Smooth muscle cell (in vitro differentiated cells): Measurements from ENCODE around the gene TEX52. TPM values are rescaled to one million over a fixed set of nuclear protein-coding genes. Genes with fewer than 3 reads are reported as not detected.

ENCODE experiments used
- DNase-seq: peaks from one replicate; lab custom pipeline; 2025; ENCODE audit not compliant: unreplicated experiment; lab: John Stamatoyannopoulos, UW
- H2AFZ ChIP-seq: fragments of 200-600 bp; sonication (generic); 2 replicates; pipeline ENCODE4 v1.6.0; 2016; ENCODE audit warnings: antibody characterized with exemption, low read depth, mild to moderate bottlenecking
- H3F3A ChIP-seq: fragments of 200-600 bp; sonication (generic); 2 replicates; pipeline ENCODE4 v1.6.0; 2017; ENCODE audit warnings: antibody characterized with exemption, low read depth
- H3K27ac ChIP-seq: fragments of 200-600 bp; sonication (generic); 2 replicates; pipeline ENCODE4 v1.5.1; 2016; ENCODE audit warnings: low read depth, mild to moderate bottlenecking
- H3K27me3 ChIP-seq: fragments of 200-600 bp; sonication (generic); 2 replicates; pipeline ENCODE4 v1.6.1; 2016; ENCODE audit warnings: low read depth, mild to moderate bottlenecking
- H3K36me3 ChIP-seq: fragments of 200-600 bp; sonication (generic); 2 replicates; pipeline ENCODE4 v1.5.1; 2016; ENCODE audit warnings: low read depth
- H3K4me1 ChIP-seq: fragments of 200-600 bp; sonication (generic); 2 replicates; pipeline ENCODE4 v1.5.1; 2016; ENCODE audit warnings: low read depth
- H3K4me2 ChIP-seq: fragments of 200-600 bp; sonication (generic); 2 replicates; pipeline ENCODE4 v1.6.0; 2016; ENCODE audit warnings: mild to moderate bottlenecking
- H3K4me3 ChIP-seq: fragments of 200-600 bp; sonication (generic); 2 replicates; pipeline ENCODE4 v1.5.1; 2016; ENCODE audit warnings: mild to moderate bottlenecking
- H3K79me2 ChIP-seq: fragments of 200-600 bp; sonication (generic); 2 replicates; pipeline ENCODE4 v1.6.0; 2016; ENCODE audit warnings: low read depth, mild to moderate bottlenecking
- H3K9ac ChIP-seq: fragments of 200-600 bp; sonication (generic); 2 replicates; pipeline ENCODE4 v1.6.0; 2016; ENCODE audit warnings: low read depth
- H3K9me3 ChIP-seq: fragments of 200-600 bp; sonication (generic); replicated peaks from 2 replicates; pipeline ENCODE4 v1.5.1; 2016; ENCODE audit warnings: low read depth
- H4K20me1 ChIP-seq: fragments of 200-600 bp; sonication (generic); 2 replicates; pipeline ENCODE4 v1.6.0; 2016; ENCODE audit warnings: low read depth
- CTCF ChIP-seq: fragments of 200-600 bp; sonication (generic); IDR thresholded peaks from 2 replicates; pipeline ENCODE4 v1.5.1; 2017; ENCODE audit warnings: borderline replicate concordance, mild to moderate bottlenecking, antibody characterized with exemption; ENCODE audit not compliant: insufficient read depth, poor library complexity, severe bottlenecking
- WGBS: methylation state at CpG from one replicate; pipeline ENCODE4 v1.1.7; 2016; ENCODE audit warnings: low lambda C conversion rate; 5-methylcytosine and 5-hydroxymethylcytosine counted together
- polyA plus RNA-seq: library from polyadenylated mRNA; unstranded; fragments of >200 nt; fragmentation: Nextera tagmentation; extraction: Ambion mirVana; gene quantifications from 2 replicates; pipeline ENCODE4 v1.2.1, GENCODE V29; 2016
- total RNA-seq: library from RNA; depleted of rRNA; stranded (reverse); fragments of >200 nt; gene quantifications from 2 replicates; pipeline ENCODE4 v1.2.3, GENCODE V29; 2014

Gene TEX52
- total and polyA plus RNA-seq, 2 experiments from 2014 or later = 0.14 TPM; not detected in 1

GRCh38 chr12:2812290-2813213 lies 44.3 kb downstream of the TEX52 start, which contains the start of gene ITFG2:
TSS of gene ITFG2 (plus strand) at chr12:2812668. CDS start at chr12:2812761, 93 bp downstream.
- TF ChIP-seq CTCF = no peak
- 2% methylated on average over 48 of the region's 48 CpGs for WGBS

GRCh38 chr12:2811801-2812200 lies 45.0 kb downstream of the TEX52 start:
- Histone ChIP-seq H3K4me1 (peaks cover 3% of the 10 kb centered on the region), H3F3A (no peaks in the 10 kb centered on the region), H3K9ac (peak overlapping the region; percentile 34), H2AFZ (peak overlapping the region; percentile 17), H4K20me1 (no peaks in the 10 kb centered on the region), H3K27me3 (no peaks in the 10 kb centered on the region), H3K9me3 (no peaks in the 10 kb centered on the region), H3K27ac (peak overlapping the region; percentile 88), H3K79me2 (peaks cover 29% of the 10 kb centered on the region), H3K36me3 (no peaks in the 10 kb centered on the region), H3K4me2 (peak overlapping the region; percentile 90), H3K4me3 (peak overlapping the region; percentile 67)
- no peak for TF ChIP-seq CTCF
- no peak for DNase-seq
- WGBS = 81% methylated on average over 5 of the region's 5 CpGs

More at GRCh38 chr12:2812290-2813213, 44.3 kb downstream of the TEX52 start, which contains the start of gene ITFG2:
- peak within 1 kb of the TSS; percentile 90 for H2AFZ ChIP-seq
- peak within 1 kb of the TSS; percentile 90 for H3K4me2 ChIP-seq
- H3K9me3 ChIP-seq = no peaks in the 10 kb centered on the region
- no peaks in the 10 kb centered on the region for H3F3A ChIP-seq
- H3K4me1 ChIP-seq = peaks cover 3% of the 10 kb centered on the region
- H3K36me3 ChIP-seq = peaks cover under 1% of the 10 kb centered on the region
- H4K20me1 ChIP-seq = no peaks in the 10 kb centered on the region
- peak within 1 kb of the TSS; percentile 88 for H3K27ac ChIP-seq
- peak; percentile 97 for DNase-seq
- H3K79me2 ChIP-seq = peaks cover 29% of the 10 kb centered on the region
- peak within 1 kb of the TSS; percentile 83 for H3K9ac ChIP-seq
- no peaks in the 10 kb centered on the region for H3K27me3 ChIP-seq
- peak within 1 kb of the TSS; percentile 67 for H3K4me3 ChIP-seq

GRCh38 chr12:2806700-2807099 lies 50.1 kb downstream of the TEX52 start:
- Histone ChIP-seq H3K9ac (no peak overlapping the region), H3K27ac (no peak overlapping the region), H3K27me3 (no peaks in the 10 kb centered on the region), H3K4me3 (no peak overlapping the region), H3K9me3 (no peaks in the 10 kb centered on the region), H4K20me1 (peaks cover 8% of the 10 kb centered on the region), H3K4me2 (no peak overlapping the region), H3F3A (peaks cover 40% of the 10 kb centered on the region), H2AFZ (no peak overlapping the region), H3K4me1 (peaks cover 3% of the 10 kb centered on the region), H3K36me3 (peaks cover 8% of the 10 kb centered on the region), H3K79me2 (peaks cover 3% of the 10 kb centered on the region)
- no peak for DNase-seq
- TF ChIP-seq CTCF = no peak
- over 99% methylated on average over 6 of the region's 6 CpGs for WGBS
